Measurements from ENCODE around the gene STAT5B. TPM values are rescaled to one million over a fixed set of nuclear protein-coding genes. Genes with fewer than 3 reads are reported as not detected.

The STAT5B gene
- total RNA-seq, 4 donors from 2014 or later: 72.1 to 187 (median 144) TPM

- H3K36me3 ChIP-seq: no peaks in the 10 kb centered on the region
- no peaks in the 10 kb centered on the region for H3K27me3 ChIP-seq
- DNase-seq: no peak
- intact Hi-C loops (cut with DNase I; ENCODE audit: low total_unique reads): no loop called here
- H3K4me1 ChIP-seq: peaks cover 0 to 7% of the 10 kb centered on the region in 2 donors
- H3K27ac ChIP-seq: no peak overlapping the region
- H3K9me3 ChIP-seq: no peaks in the 10 kb centered on the region
- no peak overlapping the region for H3K4me3 ChIP-seq
- TF ChIP-seq POLR2A (IDR thresholded peaks at IDR 0.05): no peak
- TF ChIP-seq, protein P1, sequence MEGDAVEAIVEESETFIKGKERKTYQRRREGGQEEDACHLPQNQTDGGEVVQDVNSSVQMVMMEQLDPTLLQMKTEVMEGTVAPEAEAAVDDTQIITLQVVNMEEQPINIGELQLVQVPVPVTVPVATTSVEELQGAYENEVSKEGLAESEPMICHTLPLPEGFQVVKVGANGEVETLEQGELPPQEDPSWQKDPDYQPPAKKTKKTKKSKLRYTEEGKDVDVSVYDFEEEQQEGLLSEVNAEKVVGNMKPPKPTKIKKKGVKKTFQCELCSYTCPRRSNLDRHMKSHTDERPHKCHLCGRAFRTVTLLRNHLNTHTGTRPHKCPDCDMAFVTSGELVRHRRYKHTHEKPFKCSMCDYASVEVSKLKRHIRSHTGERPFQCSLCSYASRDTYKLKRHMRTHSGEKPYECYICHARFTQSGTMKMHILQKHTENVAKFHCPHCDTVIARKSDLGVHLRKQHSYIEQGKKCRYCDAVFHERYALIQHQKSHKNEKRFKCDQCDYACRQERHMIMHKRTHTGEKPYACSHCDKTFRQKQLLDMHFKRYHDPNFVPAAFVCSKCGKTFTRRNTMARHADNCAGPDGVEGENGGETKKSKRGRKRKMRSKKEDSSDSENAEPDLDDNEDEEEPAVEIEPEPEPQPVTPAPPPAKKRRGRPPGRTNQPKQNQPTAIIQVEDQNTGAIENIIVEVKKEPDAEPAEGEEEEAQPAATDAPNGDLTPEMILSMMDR (IDR thresholded peaks at IDR 0.05): no peak
Observed at GRCh38 chr17:42192189-42193126, 83.7 kb downstream of the STAT5B start.

DNA sequence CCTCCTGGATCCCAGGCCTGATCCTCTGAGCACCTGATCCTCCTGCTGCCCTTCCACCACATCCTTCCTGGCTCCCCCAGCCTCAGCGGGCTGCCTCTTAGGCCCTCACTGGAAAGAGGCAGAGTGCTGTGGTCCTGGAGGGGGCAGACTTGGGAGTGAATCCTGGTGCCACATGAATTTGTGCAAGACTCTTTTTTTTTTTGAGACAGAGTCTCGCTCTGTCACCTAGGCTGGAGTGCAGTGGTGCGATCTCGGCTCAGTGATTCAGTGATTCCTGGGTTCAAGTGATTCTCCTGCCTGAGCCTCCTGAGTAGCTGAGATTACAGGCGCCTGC is 84.9 kb downstream of the STAT5B start:
- no peaks in the 10 kb centered on the region for H3K9me3 ChIP-seq
- TF ChIP-seq POLR2A (IDR thresholded peaks at IDR 0.05): no peak
- TF ChIP-seq, protein P1 (IDR thresholded peaks at IDR 0.05): no peak
- H3K27ac ChIP-seq: no peak overlapping the region
- H3K4me3 ChIP-seq: no peak overlapping the region
- no peak for DNase-seq
- no peaks in the 10 kb centered on the region for H3K36me3 ChIP-seq
- peaks cover 0 to 7% of the 10 kb centered on the region in 2 donors for H3K4me1 ChIP-seq
- intact Hi-C loops (cut with DNase I; ENCODE audit: low total_unique reads): no loop called here
- no peaks in the 10 kb centered on the region for H3K27me3 ChIP-seq

DNA sequence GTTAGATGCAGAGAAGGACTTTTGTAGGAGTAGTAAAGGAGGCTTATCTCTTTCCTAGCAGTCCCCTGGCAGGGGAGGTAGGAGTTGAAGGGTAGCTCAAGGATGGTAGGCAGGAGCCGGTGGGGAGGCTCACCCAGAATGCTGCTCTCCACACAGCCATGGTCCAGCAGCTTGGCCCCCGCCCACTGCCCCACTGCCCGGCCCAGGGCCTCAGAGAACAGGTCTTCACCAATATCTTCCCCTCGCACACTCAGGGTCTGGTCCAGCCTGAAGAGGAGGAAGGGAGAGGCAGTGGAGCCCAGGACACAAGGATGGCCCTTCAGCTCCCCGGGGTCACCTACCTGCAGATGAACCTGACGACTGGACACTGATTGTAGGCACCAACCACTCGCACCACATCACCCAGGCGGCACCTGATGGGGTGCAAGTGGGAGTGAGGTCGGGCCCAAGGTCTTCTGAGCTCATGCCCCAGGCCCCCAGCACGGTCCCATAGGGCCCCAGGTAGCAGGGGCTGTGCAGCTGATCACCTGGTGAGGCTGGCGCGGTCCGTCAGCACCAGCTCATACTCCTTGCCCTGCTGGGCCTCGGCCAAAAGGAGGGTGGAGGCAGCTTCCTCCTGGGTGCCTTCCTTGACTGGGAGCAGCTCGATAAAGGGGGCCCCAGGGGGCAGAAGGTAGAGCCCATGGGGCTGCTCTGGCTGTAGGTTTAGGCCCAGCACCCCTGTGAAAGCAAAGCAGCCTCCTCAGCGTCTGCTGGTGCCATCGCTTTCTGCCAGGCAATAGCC is 85.5 kb downstream of the STAT5B start:
- intact Hi-C loops (cut with DNase I; ENCODE audit: low total_unique reads): no loop called here
- Histone ChIP-seq H3K9me3 (no peaks in the 10 kb centered on the region), H3K27me3 (no peaks in the 10 kb centered on the region), H3K27ac (no peak overlapping the region), H3K4me1 (peaks cover 0 to 7% of the 10 kb centered on the region in 2 donors), H3K36me3 (no peaks in the 10 kb centered on the region), H3K4me3 (no peak overlapping the region)
- no peak for DNase-seq
- TF ChIP-seq POLR2A (IDR thresholded peaks at IDR 0.05): no peak
- TF ChIP-seq, protein P1 (IDR thresholded peaks at IDR 0.05): no peak

DNA sequence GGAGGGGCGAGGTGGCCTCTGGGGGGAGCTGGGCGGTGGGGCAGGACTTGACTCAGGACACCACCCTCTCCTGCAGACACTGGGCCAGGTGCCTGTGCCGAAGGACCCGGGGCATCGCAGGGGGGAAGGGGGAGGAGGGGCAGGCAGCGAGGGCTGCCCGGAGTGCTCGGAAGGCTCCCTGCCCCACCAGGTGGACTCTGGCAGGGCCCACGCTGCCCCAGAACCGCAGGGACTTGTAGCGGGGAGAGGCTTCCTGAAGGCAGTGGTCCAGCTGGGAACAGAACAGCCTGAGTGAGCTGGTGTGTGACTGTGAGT is 86.6 kb downstream of the STAT5B start:
- Histone ChIP-seq H3K27me3 (no peaks in the 10 kb centered on the region), H3K4me1 (peaks cover 0 to 7% of the 10 kb centered on the region in 2 donors), H3K9me3 (no peaks in the 10 kb centered on the region), H3K27ac (no peak overlapping the region), H3K4me3 (no peak overlapping the region), H3K36me3 (no peaks in the 10 kb centered on the region)
- DNase-seq: no peak
- intact Hi-C loops (cut with DNase I; ENCODE audit: low total_unique reads): no loop called here
- no peak for TF ChIP-seq POLR2A (IDR thresholded peaks at IDR 0.05)
- TF ChIP-seq, protein P1 (IDR thresholded peaks at IDR 0.05): no peak
